ENCODE results near the gene RPA3.

Gene RPA3

DNA sequence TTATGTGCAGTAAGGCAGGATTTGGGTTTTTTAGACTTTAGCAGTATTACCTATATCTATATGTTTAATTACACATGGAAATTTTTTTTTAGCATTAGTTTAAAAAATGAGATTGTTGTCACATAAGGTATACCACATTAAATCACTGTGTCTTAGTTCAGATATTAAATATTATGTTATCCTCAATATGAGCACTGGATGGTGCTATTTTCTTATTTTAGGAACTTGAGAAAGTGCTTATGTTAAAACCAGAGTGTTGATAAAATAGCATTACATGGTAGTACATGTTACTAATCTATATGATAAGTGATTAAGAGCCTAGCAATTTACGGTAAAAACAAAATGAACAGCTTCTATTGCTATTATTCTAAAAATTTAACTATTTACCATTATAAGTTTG lies 123.0 kb downstream of the RPA3 start:
- Histone ChIP-seq H3K27me3 (ENCODE audit: insufficient read depth, low read length, poor library complexity) (no peaks in the 10 kb centered on the region), H3K4me3 (ENCODE audit: low read depth in 1 of 2, low read length in 2 of 2) (no peak overlapping the region), H4K20me1 (ENCODE audit: insufficient read depth, low read length) (no peaks in the 10 kb centered on the region), H3K4me2 (ENCODE audit: insufficient read depth, low read length) (no peak overlapping the region), H3K4me1 (ENCODE audit: insufficient read depth, low read length) (peaks cover 8% of the 10 kb centered on the region; the same call in 1 of the 2 replicates), H2AFZ (ENCODE audit: low read depth, low read length) (no peak overlapping the region), H3K9me3 (ENCODE audit: insufficient read depth, low read length, severe bottlenecking) (no peaks in the 10 kb centered on the region), H3K27ac (ENCODE audit: low read length) (no peak overlapping the region), H3K79me2 (ENCODE audit: insufficient read depth, low read length) (no peaks in the 10 kb centered on the region), H3K36me3 (ENCODE audit: insufficient read depth, low read length) (peaks cover 26% of the 10 kb centered on the region; the same call in 1 of the 2 replicates), H3K9ac (ENCODE audit: low read depth, low read length) (no peak overlapping the region)
- DNase-seq, result no peak
- ATAC-seq (ENCODE audit: insufficient read depth, low read depth), result peak; percentile 59; the same call in 2 of the 3 replicates
- TF ChIP-seq, protein P1, sequence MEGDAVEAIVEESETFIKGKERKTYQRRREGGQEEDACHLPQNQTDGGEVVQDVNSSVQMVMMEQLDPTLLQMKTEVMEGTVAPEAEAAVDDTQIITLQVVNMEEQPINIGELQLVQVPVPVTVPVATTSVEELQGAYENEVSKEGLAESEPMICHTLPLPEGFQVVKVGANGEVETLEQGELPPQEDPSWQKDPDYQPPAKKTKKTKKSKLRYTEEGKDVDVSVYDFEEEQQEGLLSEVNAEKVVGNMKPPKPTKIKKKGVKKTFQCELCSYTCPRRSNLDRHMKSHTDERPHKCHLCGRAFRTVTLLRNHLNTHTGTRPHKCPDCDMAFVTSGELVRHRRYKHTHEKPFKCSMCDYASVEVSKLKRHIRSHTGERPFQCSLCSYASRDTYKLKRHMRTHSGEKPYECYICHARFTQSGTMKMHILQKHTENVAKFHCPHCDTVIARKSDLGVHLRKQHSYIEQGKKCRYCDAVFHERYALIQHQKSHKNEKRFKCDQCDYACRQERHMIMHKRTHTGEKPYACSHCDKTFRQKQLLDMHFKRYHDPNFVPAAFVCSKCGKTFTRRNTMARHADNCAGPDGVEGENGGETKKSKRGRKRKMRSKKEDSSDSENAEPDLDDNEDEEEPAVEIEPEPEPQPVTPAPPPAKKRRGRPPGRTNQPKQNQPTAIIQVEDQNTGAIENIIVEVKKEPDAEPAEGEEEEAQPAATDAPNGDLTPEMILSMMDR (IDR thresholded peaks at IDR 0.05; ENCODE audit: borderline replicate concordance, extremely low read depth, low read length, poor library complexity, severe bottlenecking), result peak; percentile 63
- TF ChIP-seq EZH2 (IDR thresholded peaks at IDR 0.05; ENCODE audit: borderline replicate concordance, low read depth, low read length, severe bottlenecking), result no peak
